Lower leg skin (tissue), 4 donors: ENCODE measurements around the gene FLII. TPM values are rescaled to one million over a fixed set of nuclear protein-coding genes. Genes with fewer than 3 reads are reported as not detected.

Source experiments
- DNase-seq, 2 donors: peaks; one replicate each; pipeline ENCODE4 v3.0.0-alpha.2; 2019; ENCODE audit warnings: low spot score in 2 of 2
- H3K4me3 ChIP-seq: fragments of 200-600 bp; sonication (generic); 2 replicates; pipeline ENCODE4 v1.5.1; 2017; ENCODE audit warnings: mild to moderate bottlenecking, low read depth; ENCODE audit not compliant: poor library complexity, severe bottlenecking
- CTCF ChIP-seq, 3 donors: fragments of 450-650 bp; IDR thresholded peaks; one replicate each; pipeline ENCODE4 v1.5.1; 2016; ENCODE audit warnings: antibody characterized with exemption in 3 of 3, mild to moderate bottlenecking in 3 of 3, moderate library complexity in 2 of 3
- POLR2A ChIP-seq, 2 donors: fragments of 450-650 bp; IDR thresholded peaks; one replicate each; pipeline ENCODE4 v1.6.1; 2016 to 2017; ENCODE audit warnings: antibody characterized with exemption in 2 of 2, mild to moderate bottlenecking in 1 of 2, moderate library complexity in 1 of 2
- WGBS, 2 donors: methylation state at CpG; one replicate each; pipeline ENCODE4 v1.1.5; 2018; 5-methylcytosine and 5-hydroxymethylcytosine counted together
- intact Hi-C: fragments of 100-400 bp; cut with DNase I; formaldehyde crosslinking; loops from one replicate; pipeline ENCODE4 v1.15.0; 2023; ENCODE audit warnings: low total_unique reads
- total RNA-seq, 4 donors: library from RNA; depleted of rRNA; stranded (reverse); fragments of >200 nt; gene quantifications; one replicate each; pipeline ENCODE4 v1.1.0, GENCODE V29; 2016

The FLII gene
- total RNA-seq, 4 donors from 2014 or later = 202 to 292 (median 238) TPM

GRCh38 chr17:18261659-18262058, 3.1 kb upstream of the FLII start:
- intact Hi-C loops = no loop called here
- WGBS, 2 donors = 75 to 81% methylated on average over 2 to 3 of the region's 3 CpGs
- TF ChIP-seq CTCF (IDR thresholded peaks at IDR 0.05) = no peak
- no peak for TF ChIP-seq POLR2A (IDR thresholded peaks at IDR 0.05)
- no peak overlapping the region for H3K4me3 ChIP-seq
- no peak for DNase-seq

GRCh38 chr17:18261146-18261515, 2.6 kb upstream of the FLII start:
- intact Hi-C loops = no loop called here
- WGBS, 2 donors = 4% methylated on average over 12 to 16 of the region's 16 CpGs
- peak overlapping the region; percentile 76 for H3K4me3 ChIP-seq
- TF ChIP-seq POLR2A (IDR thresholded peaks at IDR 0.05) = no peak
- TF ChIP-seq CTCF (IDR thresholded peaks at IDR 0.05) = no peak
- peak; percentile 53 to 94 for DNase-seq

DNA sequence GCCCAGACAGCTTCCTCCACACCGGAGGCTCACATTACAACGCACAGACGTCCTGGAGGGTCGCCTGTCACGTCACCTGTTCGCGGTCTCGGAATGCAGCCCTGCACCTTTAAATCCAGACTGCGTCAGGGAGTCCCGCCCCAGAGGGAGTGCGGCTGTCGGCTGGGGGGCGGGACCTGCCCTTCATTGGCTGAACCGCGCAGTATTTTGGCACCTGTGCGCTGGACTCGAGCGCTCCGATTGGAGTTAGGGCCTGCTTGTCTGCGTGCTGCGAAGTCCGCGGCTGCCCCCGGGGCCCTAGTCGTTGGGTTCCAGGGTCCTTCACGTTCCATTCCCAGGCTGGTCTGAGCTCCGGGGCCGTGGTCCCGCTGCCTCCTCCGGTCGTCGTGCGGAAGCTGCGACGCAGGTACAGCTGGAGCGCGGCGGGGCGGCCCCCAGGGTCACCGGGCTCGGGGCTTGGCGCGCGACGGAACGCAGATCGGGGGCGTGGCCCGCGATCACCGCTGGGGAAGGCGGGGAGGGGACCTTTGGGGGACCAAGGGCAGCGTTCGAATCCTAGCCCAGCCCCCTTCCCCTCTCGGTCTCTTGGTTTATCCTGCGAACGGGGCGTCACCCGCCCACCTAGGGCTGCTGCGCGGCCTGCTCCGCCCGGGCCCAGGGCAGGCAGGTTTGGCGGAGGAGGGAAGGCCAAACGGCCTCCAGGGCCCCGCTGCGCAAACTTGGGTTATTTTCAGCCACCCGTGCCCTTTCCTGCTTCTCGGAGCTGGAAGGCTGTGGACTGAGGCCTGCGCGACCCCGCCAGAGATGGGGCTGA, 2.0 kb upstream of the FLII start, which contains the start of gene MIEF2:
TSS of gene MIEF2 (plus strand) at position 331 of the 814 bp plus-strand sequence. CDS start 2,059 bp downstream, outside the sequence.
- peak within 1 kb of the TSS; percentile 76 for H3K4me3 ChIP-seq
- no peak for TF ChIP-seq CTCF (IDR thresholded peaks at IDR 0.05)
- TF ChIP-seq POLR2A (IDR thresholded peaks at IDR 0.05) = no peak
- peak; percentile 94 to 99 for DNase-seq
- WGBS, 2 donors = 0 to 1% methylated on average over 35 to 44 of the region's 72 CpGs
- intact Hi-C loops = no loop called here

DNA sequence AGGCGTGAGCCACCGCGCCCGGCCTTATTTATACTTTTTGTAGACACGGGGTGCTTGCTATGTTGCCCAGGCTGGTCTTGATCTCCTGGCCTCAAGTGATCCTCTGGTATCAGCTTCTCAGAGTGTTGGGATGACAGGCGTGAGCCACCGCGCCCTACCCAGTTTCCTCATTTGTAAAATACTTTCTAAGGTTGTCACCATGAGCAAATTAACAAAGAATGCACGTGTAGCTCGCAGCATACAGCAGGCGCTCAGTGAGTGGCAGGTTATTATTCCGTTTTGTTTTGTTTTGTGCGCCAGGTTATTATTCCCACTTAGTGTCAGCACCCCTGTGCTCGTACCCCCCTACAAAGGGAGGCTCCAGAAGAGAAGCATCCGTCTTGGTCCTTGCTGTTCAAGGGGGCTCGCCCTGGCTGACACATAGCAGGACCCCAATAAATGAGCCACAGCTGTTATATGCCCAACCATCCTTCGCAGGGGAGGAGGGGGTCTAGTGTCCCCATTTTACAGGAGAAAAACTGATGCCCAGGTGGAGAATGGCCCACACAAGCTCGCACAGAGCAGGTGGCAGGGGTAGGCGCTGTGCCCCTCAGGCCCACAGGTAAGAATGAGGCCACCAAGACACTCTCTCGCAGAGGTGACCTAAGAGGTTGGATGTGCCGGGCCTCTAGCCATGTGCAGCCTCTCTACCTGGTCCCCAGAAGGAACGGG, 1.2 kb upstream of the FLII start:
- intact Hi-C loops = no loop called here
- no peak for DNase-seq
- WGBS, 2 donors = 50 to 57% methylated on average over 21 of the region's 22 CpGs
- H3K4me3 ChIP-seq = no peak overlapping the region
- no peak for TF ChIP-seq POLR2A (IDR thresholded peaks at IDR 0.05)
- TF ChIP-seq CTCF (IDR thresholded peaks at IDR 0.05) = no peak

GRCh38 chr17:18257982-18258355, 569 bp downstream of the FLII start:
- DNase-seq = peak; percentile 66 to 96
- intact Hi-C loops = no loop called here
- peak overlapping the region; percentile 85 for H3K4me3 ChIP-seq
- WGBS, 2 donors = 0 to 2% methylated on average over 9 to 16 of the region's 16 CpGs
- TF ChIP-seq POLR2A (IDR thresholded peaks at IDR 0.05) = no peak
- no peak for TF ChIP-seq CTCF (IDR thresholded peaks at IDR 0.05)
